ENCODE data around the gene SLC38A11. TPM values are rescaled to one million over a fixed set of nuclear protein-coding genes. Genes with fewer than 3 reads are reported as not detected.
A peak's percentile ranks its signal among the peaks of the same experiment; 100 is the strongest.

Gene SLC38A11
- total RNA-seq, 1 donor from 2014 or later, result not detected

GRCh38 chr2:164922134-164922533 is 33.2 kb downstream of the SLC38A11 start:
- no peak overlapping the region for H3K27ac ChIP-seq
- H3K9me3 ChIP-seq (ENCODE audit: low read depth), result no peaks in the 10 kb centered on the region
- peaks cover 3% of the 10 kb centered on the region for H3K27me3 Mint-ChIP-seq (ENCODE audit: insufficient read depth, low read depth)
- no peak overlapping the region for H3K4me2 ChIP-seq
- H3K4me3 Mint-ChIP-seq, result no peak overlapping the region
- H3K9me3 Mint-ChIP-seq, result peaks cover 2% of the 10 kb centered on the region
- no peaks in the 10 kb centered on the region for H3K27me3 ChIP-seq
- DNase-seq (ENCODE audit: low spot score), result no peak
- no peaks in the 10 kb centered on the region for H3K4me1 ChIP-seq
- no peaks in the 10 kb centered on the region for H3F3A ChIP-seq (ENCODE audit: low read depth)
- no peaks in the 10 kb centered on the region for H3K79me2 ChIP-seq (ENCODE audit: low read depth)
- no peak overlapping the region for H3K4me3 ChIP-seq
- H3K27ac Mint-ChIP-seq, result peak overlapping the region; percentile 81
- H3K9ac ChIP-seq, result no peak overlapping the region
- peaks cover 8% of the 10 kb centered on the region for H3K4me1 Mint-ChIP-seq
- no peaks in the 10 kb centered on the region for H4K20me1 ChIP-seq (ENCODE audit: low read depth)
- no peaks in the 10 kb centered on the region for H3K36me3 ChIP-seq
- no peaks in the 10 kb centered on the region for H3K36me3 Mint-ChIP-seq
- no peak for TF ChIP-seq EZH2 (IDR thresholded peaks at IDR 0.05)
- no peak for TF ChIP-seq CTCF (IDR thresholded peaks at IDR 0.05)
- TF ChIP-seq EZH2phosphoT487 (IDR thresholded peaks at IDR 0.05), result no peak
- H2AFZ ChIP-seq (replicated peaks), result peak overlapping the region; percentile 75

DNA sequence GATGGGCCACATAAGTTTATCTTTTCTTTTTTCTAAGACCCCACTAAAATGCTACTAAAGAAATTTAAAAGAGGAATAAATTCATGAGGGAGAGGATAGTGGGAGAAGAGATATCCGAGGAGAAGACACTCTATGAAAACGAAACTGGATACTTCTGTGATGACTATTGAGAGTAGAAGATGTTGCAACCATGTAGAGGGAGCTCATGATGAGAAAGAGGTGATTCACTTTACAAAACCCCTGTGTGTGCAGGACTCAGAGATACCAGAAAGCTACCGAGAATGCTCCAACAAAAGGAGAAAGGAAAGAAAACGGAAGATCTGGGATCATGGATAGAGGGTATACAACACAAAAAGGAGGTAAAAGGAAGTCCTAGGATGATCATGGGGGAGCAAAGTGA is 34.9 kb downstream of the SLC38A11 start:
- Histone ChIP-seq H3K9me3 (ENCODE audit: low read depth) (no peaks in the 10 kb centered on the region), H3F3A (ENCODE audit: low read depth) (no peaks in the 10 kb centered on the region), H3K27ac (no peak overlapping the region), H3K4me1 (no peaks in the 10 kb centered on the region), H3K36me3 (no peaks in the 10 kb centered on the region), H3K79me2 (ENCODE audit: low read depth) (no peaks in the 10 kb centered on the region), H3K9ac (no peak overlapping the region), H4K20me1 (ENCODE audit: low read depth) (no peaks in the 10 kb centered on the region), H3K4me2 (no peak overlapping the region), H3K27me3 (no peaks in the 10 kb centered on the region), H2AFZ (replicated peaks) (no peak overlapping the region), H3K4me3 (no peak overlapping the region)
- Mint-ChIP-seq H3K4me1 (peaks cover 9% of the 10 kb centered on the region), H3K36me3 (no peaks in the 10 kb centered on the region), H3K27ac (no peak overlapping the region), H3K27me3 (ENCODE audit: insufficient read depth, low read depth) (peaks cover 3% of the 10 kb centered on the region), H3K9me3 (peaks cover 2% of the 10 kb centered on the region), H3K4me3 (no peak overlapping the region)
- TF ChIP-seq EZH2phosphoT487 (IDR thresholded peaks at IDR 0.05), result no peak
- TF ChIP-seq EZH2 (IDR thresholded peaks at IDR 0.05), result no peak
- TF ChIP-seq CTCF (IDR thresholded peaks at IDR 0.05), result no peak
- no peak for DNase-seq (ENCODE audit: low spot score)

DNA sequence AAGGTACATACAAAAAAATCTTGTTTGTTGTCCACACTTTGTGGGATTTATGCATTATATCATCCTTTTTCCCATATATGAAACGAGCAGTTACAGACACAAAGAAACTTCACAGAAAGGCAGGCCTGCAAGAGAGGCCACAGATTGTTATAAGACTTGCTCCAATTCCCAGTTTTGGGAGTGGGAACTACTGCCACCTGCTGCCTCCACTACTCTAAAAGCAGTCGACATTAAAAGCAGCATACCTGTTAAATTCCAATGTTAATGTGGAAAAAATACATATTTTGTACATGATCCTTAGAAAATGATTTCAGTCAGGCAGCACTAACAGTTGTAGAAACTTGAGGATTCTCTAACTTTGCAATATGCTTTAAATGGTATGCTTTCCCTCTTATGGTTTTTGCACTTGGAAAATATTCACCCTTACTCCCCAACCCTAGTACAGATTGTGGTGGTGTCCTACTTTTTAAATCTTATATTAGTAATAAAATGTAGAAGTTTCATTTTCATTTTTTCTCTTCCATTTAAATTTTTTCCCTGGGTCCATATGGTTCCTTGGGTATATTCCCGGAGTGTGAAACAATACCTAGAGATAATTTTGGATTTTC is 37.9 kb downstream of the SLC38A11 start:
- H3K27me3 ChIP-seq, result no peaks in the 10 kb centered on the region
- no peak overlapping the region for H3K9ac ChIP-seq
- H3K4me3 ChIP-seq, result no peak overlapping the region
- H4K20me1 ChIP-seq (ENCODE audit: low read depth), result no peaks in the 10 kb centered on the region
- no peaks in the 10 kb centered on the region for H3K36me3 ChIP-seq
- H3K9me3 Mint-ChIP-seq, result no peaks in the 10 kb centered on the region
- no peaks in the 10 kb centered on the region for H3K79me2 ChIP-seq (ENCODE audit: low read depth)
- H3K27me3 Mint-ChIP-seq (ENCODE audit: insufficient read depth, low read depth), result no peaks in the 10 kb centered on the region
- H3K36me3 Mint-ChIP-seq, result no peaks in the 10 kb centered on the region
- H3K9me3 ChIP-seq (ENCODE audit: low read depth), result no peaks in the 10 kb centered on the region
- H3K4me2 ChIP-seq, result no peak overlapping the region
- peaks cover 9% of the 10 kb centered on the region for H3K4me1 ChIP-seq
- H3K4me3 Mint-ChIP-seq, result no peak overlapping the region
- H3K27ac Mint-ChIP-seq, result no peak overlapping the region
- no peaks in the 10 kb centered on the region for H3F3A ChIP-seq (ENCODE audit: low read depth)
- H3K27ac ChIP-seq, result no peak overlapping the region
- H2AFZ ChIP-seq (replicated peaks), result peak overlapping the region; percentile 82
- H3K4me1 Mint-ChIP-seq, result peaks cover 21% of the 10 kb centered on the region
- peak; percentile 59 for DNase-seq (ENCODE audit: low spot score)
- peak; percentile 69 for TF ChIP-seq CTCF (IDR thresholded peaks at IDR 0.05)
- no peak for TF ChIP-seq EZH2 (IDR thresholded peaks at IDR 0.05)
- no peak for TF ChIP-seq EZH2phosphoT487 (IDR thresholded peaks at IDR 0.05)
